Measurements from ENCODE around the gene SMAD5.

The SMAD5 gene

GRCh38 chr5:136209346-136209910, 76.8 kb downstream of the SMAD5 start:
- TF ChIP-seq CTCF (IDR thresholded peaks at IDR 0.05; ENCODE audit: low read depth, low read length), result no peak
- no peak overlapping the region for H3K4me3 ChIP-seq (ENCODE audit: low read depth, low read length)

DNA sequence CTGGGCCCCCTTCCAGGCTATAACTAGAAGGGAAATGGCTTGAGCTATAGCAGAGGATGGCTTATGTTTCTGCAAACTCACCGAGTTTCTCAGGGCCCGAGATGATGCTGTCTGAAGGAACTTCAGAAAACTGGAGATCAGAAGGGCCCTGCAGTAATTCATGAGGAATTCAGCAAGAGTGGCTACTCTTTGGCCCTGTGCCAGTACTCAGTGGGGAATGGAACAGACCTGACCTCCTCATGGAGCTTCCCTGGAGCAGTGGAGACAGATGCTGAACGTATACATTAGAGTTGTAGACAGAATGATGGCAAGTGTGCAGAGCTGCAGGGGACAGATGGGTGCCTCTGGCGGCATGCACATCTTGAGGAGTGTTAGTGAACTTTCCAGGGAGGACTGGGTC, 77.6 kb downstream of the SMAD5 start:
- TF ChIP-seq CTCF (IDR thresholded peaks at IDR 0.05; ENCODE audit: low read depth, low read length), result no peak
- H3K4me3 ChIP-seq (ENCODE audit: low read depth, low read length), result no peak overlapping the region

DNA sequence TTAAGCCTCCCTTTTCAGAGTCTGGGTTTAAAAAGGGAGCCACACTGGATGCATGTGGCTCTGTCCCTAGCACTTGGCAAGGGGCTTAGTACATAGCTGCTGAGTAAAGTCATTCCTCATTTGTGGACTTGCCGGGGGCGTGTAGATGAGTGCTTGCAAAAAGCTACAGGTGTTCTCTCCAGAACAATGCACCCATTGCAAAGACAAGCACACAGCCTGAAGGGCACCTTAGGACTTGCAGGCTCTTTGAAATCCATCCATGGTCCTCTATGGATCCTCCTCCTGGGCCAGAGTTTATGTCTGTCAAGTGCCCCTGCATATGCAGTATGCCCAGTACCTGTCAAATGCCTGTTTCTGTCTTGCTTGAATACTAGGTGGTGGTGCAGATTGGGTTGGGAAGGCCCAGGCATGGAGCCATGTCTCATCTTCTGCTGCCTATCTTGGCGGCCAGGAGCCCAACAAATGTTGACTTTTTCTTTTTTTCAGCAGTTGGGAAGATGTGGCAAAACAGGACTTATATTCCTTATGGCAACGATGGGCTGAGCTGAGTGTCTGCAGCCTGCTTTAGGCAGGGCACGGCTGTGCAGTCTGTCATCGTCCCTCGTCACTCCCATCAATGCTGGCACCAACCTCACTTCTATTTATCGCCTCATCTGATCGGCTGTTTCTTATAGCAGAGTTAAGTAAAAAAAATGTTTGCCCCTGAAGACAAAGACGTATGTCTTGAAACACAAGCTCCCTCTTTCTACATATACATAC, 78.8 kb downstream of the SMAD5 start:
- TF ChIP-seq CTCF (IDR thresholded peaks at IDR 0.05; ENCODE audit: low read depth, low read length), result no peak
- no peak overlapping the region for H3K4me3 ChIP-seq (ENCODE audit: low read depth, low read length)

GRCh38 chr5:136212252-136212721, 79.6 kb downstream of the SMAD5 start:
- H3K4me3 ChIP-seq (ENCODE audit: low read depth, low read length), result no peak overlapping the region
- TF ChIP-seq CTCF (IDR thresholded peaks at IDR 0.05; ENCODE audit: low read depth, low read length), result peak; percentile 87

- no peak for TF ChIP-seq CTCF (IDR thresholded peaks at IDR 0.05; ENCODE audit: low read depth, low read length)
- no peak overlapping the region for H3K4me3 ChIP-seq (ENCODE audit: low read depth, low read length)
These were observed 81.4 kb downstream of the SMAD5 start for GRCh38 chr5:136213919-136214493.

DNA sequence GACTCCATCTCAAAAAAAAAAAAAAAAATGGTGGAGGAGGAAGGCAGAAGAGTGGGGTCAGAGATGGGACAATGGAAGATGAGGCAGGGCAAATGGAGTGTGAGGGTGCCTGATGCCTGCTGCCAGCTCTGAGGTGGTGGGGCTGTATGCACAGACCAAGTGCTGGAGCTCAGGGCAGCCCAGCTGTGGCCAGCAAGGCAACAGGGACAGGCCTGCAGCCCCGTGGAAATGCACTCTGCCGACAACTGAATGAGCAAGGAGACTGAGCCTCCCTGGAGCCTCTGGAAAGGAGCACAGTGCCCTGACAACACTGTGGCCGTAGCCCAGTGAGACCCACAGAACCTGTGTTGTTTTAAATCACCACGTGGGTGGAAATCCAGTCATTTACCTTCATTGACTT, 83.2 kb downstream of the SMAD5 start:
- no peak for TF ChIP-seq CTCF (IDR thresholded peaks at IDR 0.05; ENCODE audit: low read depth, low read length)
- no peak overlapping the region for H3K4me3 ChIP-seq (ENCODE audit: low read depth, low read length)

DNA sequence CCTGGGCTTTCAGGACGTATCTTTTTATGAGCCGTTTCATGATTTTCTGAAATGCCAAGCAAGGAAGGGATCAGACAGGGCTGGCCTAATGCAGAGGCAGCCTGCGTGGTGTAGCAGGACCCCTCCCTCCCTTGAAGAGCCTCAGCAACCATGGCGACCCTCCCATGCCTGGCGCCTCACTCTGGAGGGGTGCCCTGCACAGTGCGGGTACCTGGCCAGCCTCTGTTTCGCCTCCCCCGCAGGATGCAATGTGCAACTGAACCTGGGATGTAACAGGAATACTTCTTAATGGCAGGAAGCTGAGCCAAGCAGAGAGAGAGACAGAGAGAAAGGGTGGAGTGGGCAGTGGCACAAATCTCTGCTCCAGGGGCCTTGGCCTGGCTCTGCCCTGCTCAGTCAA, 83.6 kb downstream of the SMAD5 start:
- no peak for TF ChIP-seq CTCF (IDR thresholded peaks at IDR 0.05; ENCODE audit: low read depth, low read length)
- H3K4me3 ChIP-seq (ENCODE audit: low read depth, low read length), result no peak overlapping the region
